MM.1S (cell line): ENCODE measurements around the gene PRKAR1B.

Source experiments
- EZH2 ChIP-seq: fragments of 300-600 bp; sonication (generic); optimal IDR thresholded peaks from 2 replicates; pipeline ENCODE3; 2017; ENCODE audit warnings: low read depth, mild to moderate bottlenecking, antibody characterized with exemption, low read length, mixed read lengths
- EZH2phosphoT487 ChIP-seq: fragments of 300-600 bp; sonication (generic); IDR thresholded peaks from 2 replicates; pipeline ENCODE4 v1.6.1; 2018; ENCODE audit warnings: antibody characterized with exemption, low read length

GRCh38 chr7:641269-641671 is 85.8 kb downstream of the PRKAR1B start:
- TF ChIP-seq EZH2 (no peak), EZH2phosphoT487 (no peak)
